HepG2 (cell line): ENCODE results near the gene SAXO2. TPM values are rescaled to one million over a fixed set of nuclear protein-coding genes. Genes with fewer than 3 reads are reported as not detected.

Experiments
- ATAC-seq: fragments of 200-7000 bp; cut with Tn5 transposase; 3 replicates; pipeline ENCODE4 v1.9.1; 2020; ENCODE audit warnings: mild to moderate bottlenecking, moderate library complexity
- Bru-seq: library from RNA; stranded (reverse); fragments of 400-500 nt; gene quantifications from one replicate; lab custom pipeline; 2021; lab: Mats Ljungman, UMichigan
- BruChase-seq, 2 experiments: library from RNA; stranded (reverse); fragments of 400-500 nt; gene quantifications; one replicate each; lab custom pipeline; 2021; lab: Mats Ljungman, UMichigan
- BruUV-seq: library from RNA; stranded (reverse); fragments of 400-500 nt; replicated peaks from 2 replicates; lab custom pipeline; 2021; lab: Mats Ljungman, UMichigan
- CTCF ChIA-PET: fragments of 300-600 bp; formaldehyde crosslinking; extraction: SDS; loops from one replicate; lab custom pipeline; 2021; ENCODE audit warnings: low total read pairs, inconsistent platforms, low intra/inter-chr PET ratio; lab: Yijun Ruan, JAX
- POLR2A ChIA-PET: fragments of 350-600 bp; sonication (Branson Sonifier 250); formaldehyde crosslinking; loops from one replicate; lab custom pipeline; 2020; ENCODE audit warnings: antibody characterized with exemption, inconsistent platforms; lab: Yijun Ruan, JAX
- DNase-seq: peaks from one replicate; pipeline ENCODE4 v3.0.0-alpha.2; 2015; ENCODE audit warnings: low spot score
- FAIRE-seq: peaks from 3 replicates; lab custom pipeline; 2011; peaks lifted over from hg19 to GRCh38; lab: Jason Lieb, UNC
- H2AFZ ChIP-seq: one replicate; pipeline ENCODE4 v1.6.1; 2011; ENCODE audit warnings: low read length, inconsistent platforms
- H3K27ac ChIP-seq: fragments of 300-600 bp; 3 replicates; pipeline ENCODE4 v1.8.0; 2011; ENCODE audit warnings: mixed run types, mild to moderate bottlenecking, mixed read lengths, low read length, inconsistent platforms; ENCODE audit not compliant: insufficient read depth; ENCODE audit errors: extremely low read length
- H3K27me3 ChIP-seq, 2 experiments: fragments of 200-600 bp in 1 of 2; 2 replicates in 1 of 2; 3 replicates in 1 of 2; pipeline versions ENCODE4 v1.6.0 to v1.8.0; 2011; ENCODE audit warnings: low read length in 2 of 2, mild to moderate bottlenecking in 2 of 2, moderate library complexity in 2 of 2, inconsistent platforms in 1 of 2; ENCODE audit not compliant: insufficient read depth in 2 of 2, control insufficient read depth in 1 of 2
- H3K36me3 ChIP-seq, 2 experiments: fragments of 200-600 bp in 1 of 2; replicated peaks in 1 of 2; 2 replicates in 1 of 2; 3 replicates in 1 of 2; pipeline versions ENCODE4 v1.5.1 to v1.8.0; 2011; ENCODE audit warnings: low read length in 2 of 2, inconsistent platforms in 1 of 2; ENCODE audit not compliant: insufficient read depth in 2 of 2, control insufficient read depth in 1 of 2
- H3K4me1 ChIP-seq: 2 replicates; pipeline ENCODE4 v1.5.1; 2012; ENCODE audit warnings: low read length, inconsistent platforms; ENCODE audit not compliant: insufficient read depth
- H3K4me2 ChIP-seq: 2 replicates; pipeline ENCODE4 v1.6.0; 2011; ENCODE audit warnings: low read depth, low read length, inconsistent platforms
- H3K4me3 ChIP-seq, 3 experiments: fragments of 200-600 bp in 1 of 3; sonication (generic), shearing (Covaris generic) in 1 of 3; replicated peaks in 1 of 3; 2 replicates each; pipeline ENCODE4 v1.5.1; 2011 to 2016; ENCODE audit warnings: low read length in 3 of 3, inconsistent platforms in 2 of 3, low read depth in 2 of 3, mild to moderate bottlenecking in 2 of 3, control low read depth in 1 of 3, mixed read lengths in 1 of 3; ENCODE audit not compliant: insufficient read depth in 1 of 3
- H3K79me2 ChIP-seq: one replicate; pipeline ENCODE4 v1.6.1; 2011; ENCODE audit warnings: low read length, inconsistent platforms; ENCODE audit not compliant: insufficient read depth
- H3K9ac ChIP-seq: 2 replicates; pipeline ENCODE4 v1.6.0; 2011; ENCODE audit warnings: mild to moderate bottlenecking, low read depth, low read length, inconsistent platforms; ENCODE audit not compliant: insufficient read depth
- H3K9me3 ChIP-seq: 2 replicates; pipeline ENCODE4 v1.5.1; 2012; ENCODE audit warnings: mild to moderate bottlenecking, low read length
- H4K20me1 ChIP-seq: 2 replicates; pipeline ENCODE4 v1.6.0; 2011; ENCODE audit warnings: inconsistent platforms, mild to moderate bottlenecking, low read length, moderate library complexity; ENCODE audit not compliant: insufficient read depth
- AGO1 ChIP-seq: fragments of 200-400 bp; formaldehyde crosslinking; IDR thresholded peaks from 2 replicates; pipeline ENCODE4 v1.6.1; 2017; ENCODE audit warnings: mild to moderate bottlenecking, low read depth, low read length, moderate library complexity; ENCODE audit not compliant: poor library complexity, severe bottlenecking
- CERS6 ChIP-seq: sonication (generic); formaldehyde crosslinking; IDR thresholded peaks from 2 replicates; pipeline ENCODE4 v1.5.0; 2020; ENCODE audit warnings: missing genetic modification reagents
- IRF2 ChIP-seq: IDR thresholded peaks from 2 replicates; pipeline ENCODE4 v1.6.1; 2018; ENCODE audit warnings: missing genetic modification reagents, missing compliant biosample characterization
- NFAT5 ChIP-seq: sonication (generic); formaldehyde crosslinking; IDR thresholded peaks from 2 replicates; pipeline ENCODE4 v1.4.0; 2020; ENCODE audit warnings: missing genetic modification reagents
- ZBTB20 ChIP-seq: sonication (generic); formaldehyde crosslinking; IDR thresholded peaks from 2 replicates; pipeline ENCODE4 v1.8.1; 2023; ENCODE audit warnings: missing genetic modification reagents, low read depth, mild to moderate bottlenecking, borderline replicate concordance
- ZNF609 ChIP-seq: sonication (generic); formaldehyde crosslinking; IDR thresholded peaks from 2 replicates; pipeline ENCODE4 v1.4.0; 2020; ENCODE audit warnings: mild to moderate bottlenecking, missing genetic modification reagents, borderline replicate concordance
- WGBS: methylation state at CpG from one replicate; pipeline ENCODE4 v1.1.6; 2017; ENCODE audit warnings: low lambda C conversion rate; 5-methylcytosine and 5-hydroxymethylcytosine counted together
- in situ Hi-C: cut with HindIII; loops from 2 replicates; pipeline ENCODE4 v1.10.0; 2017; ENCODE audit warnings: low pct_unique_long_range_greater_than_20kb; ENCODE audit not compliant: extremely low pct_ligation_motif_present
- intact Hi-C: fragments of 100-400 bp; cut with micrococcal nuclease; formaldehyde crosslinking; loops from one replicate; pipeline ENCODE4 v1.10.0; 2022; ENCODE audit not compliant: unreplicated experiment
- long read RNA-seq, 2 experiments: library from RNA in 1 of 2; library from polyadenylated mRNA in 1 of 2; stranded (forward) in 1 of 2; unstranded in 1 of 2; transcript quantifications; one replicate each; pipeline ENCODE4 v2.0.0, GENCODE V29; 2019 to 2022
- polyA minus RNA-seq, 3 experiments: library from RNA; depleted of rRNA, polyadenylated mRNA; stranded (reverse); fragments of >200 nt; gene quantifications; 2 replicates each; pipeline ENCODE4 v1.2.3, GENCODE V29; 2011; ENCODE audit warnings: low replicate concordance in 1 of 3
- polyA plus RNA-seq, 8 experiments: library from polyadenylated mRNA; depleted of rRNA in 3 of 8; stranded (reverse) in 7 of 8; unstranded in 1 of 8; fragments of >200 nt; fragmentation: Illumina TruSeq in 4 of 8; extraction: Trizol in 4 of 8; gene quantifications; 2 replicates each; pipeline versions ENCODE4 v1.2.1 to v1.2.3, GENCODE V29; 2011 to 2016; ENCODE audit warnings: low read depth in 4 of 8, missing spikeins in 1 of 8, mixed read lengths in 1 of 8; ENCODE audit not compliant: insufficient read depth in 1 of 8
- total RNA-seq, 5 experiments: library from RNA; depleted of rRNA; stranded (reverse); fragments of >200 nt; fragmentation: Illumina TruSeq; extraction: Trizol; gene quantifications; 2 replicates each; pipeline ENCODE4 v1.2.3, GENCODE V29; 2016; ENCODE audit warnings: low read depth in 1 of 5

The SAXO2 gene
- total RNA-seq (2016; rRNA removed; fragmentation: Illumina TruSeq; extraction: Trizol): 1.5 TPM in 1 of 2 replicates, not detected in the other
- total RNA-seq (2016; cell fraction: cytosol; rRNA removed; fragmentation: Illumina TruSeq; extraction: Trizol; ENCODE audit: low read depth): not detected in 2 replicates
- not detected in 2 replicates for total RNA-seq (2016; cell fraction: insoluble cytoplasmic fraction; rRNA removed; fragmentation: Illumina TruSeq; extraction: Trizol)
- not detected in 2 replicates for total RNA-seq (2016; cell fraction: membrane; rRNA removed; fragmentation: Illumina TruSeq; extraction: Trizol)
- total RNA-seq (2016; cell fraction: nucleus; rRNA removed; fragmentation: Illumina TruSeq; extraction: Trizol): 1.8 TPM in 1 of 2 replicates, not detected in the other
- 0.01 and 0.04 TPM in 2 replicates for polyA plus RNA-seq (2011; rRNA removed)
- not detected in 2 replicates for polyA plus RNA-seq (2011; cell fraction: cytosol; rRNA removed)
- polyA plus RNA-seq (2011; cell fraction: nucleus; rRNA removed): not detected in 2 replicates
- not detected in 2 replicates for polyA plus RNA-seq (2012)
- polyA plus RNA-seq (2016; cell fraction: cytosol; fragmentation: Illumina TruSeq; extraction: Trizol; ENCODE audit: low read depth): not detected in 2 replicates
- not detected in 2 replicates for polyA plus RNA-seq (2016; cell fraction: insoluble cytoplasmic fraction; fragmentation: Illumina TruSeq; extraction: Trizol; ENCODE audit: low read depth)
- polyA plus RNA-seq (2016; cell fraction: membrane; fragmentation: Illumina TruSeq; extraction: Trizol; ENCODE audit: low read depth): not detected in 2 replicates
- not detected in 2 replicates for polyA plus RNA-seq (2016; cell fraction: nucleus; fragmentation: Illumina TruSeq; extraction: Trizol; ENCODE audit: insufficient read depth, low read depth)
- 1.8 TPM in 1 of 2 replicates, not detected in the other for polyA minus RNA-seq (2011; rRNA and poly(A)+ RNA removed; ENCODE audit: low replicate concordance)
- not detected in 2 replicates for polyA minus RNA-seq (2011; cell fraction: cytosol; rRNA and poly(A)+ RNA removed)
- 0.62 and 2.8 TPM in 2 replicates for polyA minus RNA-seq (2011; cell fraction: nucleus; rRNA and poly(A)+ RNA removed)
- Bru-seq, nascent RNA: percentile 17 among the genes with signal in this experiment
- BruChase-seq, experiment 1, labeled RNA remaining after a 6-hour chase: percentile 14 among the genes with signal in this experiment
- BruChase-seq, experiment 2, labeled RNA remaining after a 2-hour chase: percentile 8 among the genes with signal in this experiment
- long read RNA-seq, experiment 1: 0 reads
- long read RNA-seq, experiment 2: 0 reads

GRCh38 chr15:82262422-82263026, at the start of gene SAXO2, which contains the start of gene EFL1:
SAXO2 (plus strand) TSS chr15:82262818; CDS start chr15:82262880, 62 bp downstream.
EFL1 (minus strand) TSS chr15:82262734; CDS start chr15:82261778, 956 bp downstream.
- DNase-seq: peak; percentile 70
- no TSS peak for BruUV-seq
- Histone ChIP-seq H3K9ac (peak within 1 kb of the TSS; percentile 80), H3K27ac (peak within 1 kb of the TSS; percentile 66), H3K4me1 (peaks cover 30% of the 10 kb centered on the region), H3K79me2 (no peaks in the 10 kb centered on the region), H3K27me3 (peaks cover 0 to 1% of the 10 kb centered on the region in 2 experiments; a peak in 2 of 5 replicates), H2AFZ (no peak within 1 kb of the TSS), H3K4me2 (peak within 1 kb of the TSS; percentile 87), H3K36me3 (no peaks in the 10 kb centered on the region), H3K4me3 (peak within 1 kb of the TSS; percentile 72 to 88 (median 82)), H3K9me3 (no peaks in the 10 kb centered on the region), H4K20me1 (no peaks in the 10 kb centered on the region)
- ChIA-PET POLR2A (interaction anchor here (1.3 kb wide), 1 partner anchor 278 kb away, joined by 3 read pairs; the partner anchor contains the start of gene RPS17), CTCF (no interaction called here)
- ATAC-seq: peak; percentile 93
- 0% methylated on average over 21 of the region's 57 CpGs for WGBS
- FAIRE-seq: no peak
- intact Hi-C loops (no loop called here), in situ Hi-C loops (no loop called here)
- TF ChIP-seq IRF2: peak; percentile 16; the same call in 1 of the 2 replicates
- no peak for TF ChIP-seq NFAT5 (CRISPR knock-in tag)
- TF ChIP-seq ZBTB20 (CRISPR knock-in tag): 0 out of 2 replicates have a peak, but pooled peaks have one; percentile 42
- peak; percentile 33; the same call in 1 of the 2 replicates for TF ChIP-seq ZNF609 (CRISPR knock-in tag)
- peak; percentile 64 for TF ChIP-seq AGO1
- TF ChIP-seq CERS6: no peak
